Transverse colon (tissue), 4 donors: ENCODE measurements around the gene SLC4A2.

Experiments used
- EP300 ChIP-seq: sonication (generic); formaldehyde crosslinking; IDR thresholded peaks from one replicate; pipeline ENCODE4 v1.6.1; 2017; ENCODE audit warnings: antibody characterized with exemption, low read depth
- POLR2AphosphoS5 ChIP-seq, 3 donors: sonication (generic); formaldehyde crosslinking; IDR thresholded peaks; one replicate each; pipeline ENCODE4 v1.6.1; 2016; ENCODE audit warnings: antibody characterized with exemption in 3 of 3
- TF ChIP-seq, protein P1 (sequence below), 5 experiments: fragments of 200-600 bp in 3 of 5; fragments of 450-650 bp in 2 of 5; sonication (generic) in 3 of 5; IDR thresholded peaks; 1 replicate in 2 of 5; 2 replicates in 3 of 5; pipeline ENCODE4 v1.5.1; 2016 to 2017; ENCODE audit warnings: antibody characterized with exemption in 5 of 5, inconsistent platforms in 3 of 5, mild to moderate bottlenecking in 2 of 5, moderate library complexity in 1 of 5

DNA sequence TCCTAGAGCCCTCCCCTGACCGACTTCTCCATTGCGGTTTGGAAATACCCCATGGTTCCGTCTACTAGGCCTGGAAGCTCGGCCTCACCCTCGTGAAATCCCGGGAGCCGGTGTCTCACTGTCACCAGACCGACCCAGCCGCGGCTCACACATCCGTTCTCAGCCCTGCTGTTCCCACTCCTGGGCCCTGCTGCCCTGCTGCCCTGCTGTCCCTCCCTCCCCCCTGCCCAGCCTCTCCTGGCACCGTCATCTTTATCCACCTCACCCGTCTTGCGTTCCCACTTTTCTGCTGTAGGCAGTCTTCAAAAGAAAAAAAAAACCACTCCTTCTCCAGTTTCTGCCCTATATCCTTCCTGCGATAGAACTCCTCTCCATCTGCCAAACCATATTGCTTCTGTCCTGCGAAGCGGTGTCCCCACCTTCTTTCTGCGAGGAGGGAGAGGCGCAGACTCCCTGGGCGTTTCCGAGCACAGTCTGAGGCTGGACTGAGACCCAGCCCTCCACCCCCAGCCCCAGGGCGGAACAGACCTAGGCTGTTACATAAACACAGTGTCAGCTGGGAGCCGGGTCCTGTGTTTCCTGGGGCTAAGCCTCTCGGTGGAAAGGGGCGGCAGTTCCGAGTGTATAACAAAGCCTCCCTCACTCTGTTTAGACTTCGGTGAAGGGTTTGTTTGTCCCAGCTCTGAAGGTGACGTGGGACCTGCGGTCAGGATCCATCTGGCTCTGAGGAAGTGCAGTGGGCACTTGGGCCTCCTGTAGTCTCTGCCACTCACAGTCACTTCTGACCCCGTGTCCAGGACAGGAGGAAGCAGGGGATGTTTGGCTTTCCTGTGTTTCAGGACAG is 29.7 kb downstream of the SLC4A2 start:
- TF ChIP-seq, protein P1, sequence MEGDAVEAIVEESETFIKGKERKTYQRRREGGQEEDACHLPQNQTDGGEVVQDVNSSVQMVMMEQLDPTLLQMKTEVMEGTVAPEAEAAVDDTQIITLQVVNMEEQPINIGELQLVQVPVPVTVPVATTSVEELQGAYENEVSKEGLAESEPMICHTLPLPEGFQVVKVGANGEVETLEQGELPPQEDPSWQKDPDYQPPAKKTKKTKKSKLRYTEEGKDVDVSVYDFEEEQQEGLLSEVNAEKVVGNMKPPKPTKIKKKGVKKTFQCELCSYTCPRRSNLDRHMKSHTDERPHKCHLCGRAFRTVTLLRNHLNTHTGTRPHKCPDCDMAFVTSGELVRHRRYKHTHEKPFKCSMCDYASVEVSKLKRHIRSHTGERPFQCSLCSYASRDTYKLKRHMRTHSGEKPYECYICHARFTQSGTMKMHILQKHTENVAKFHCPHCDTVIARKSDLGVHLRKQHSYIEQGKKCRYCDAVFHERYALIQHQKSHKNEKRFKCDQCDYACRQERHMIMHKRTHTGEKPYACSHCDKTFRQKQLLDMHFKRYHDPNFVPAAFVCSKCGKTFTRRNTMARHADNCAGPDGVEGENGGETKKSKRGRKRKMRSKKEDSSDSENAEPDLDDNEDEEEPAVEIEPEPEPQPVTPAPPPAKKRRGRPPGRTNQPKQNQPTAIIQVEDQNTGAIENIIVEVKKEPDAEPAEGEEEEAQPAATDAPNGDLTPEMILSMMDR (IDR thresholded peaks at IDR 0.05) = no peak
- TF ChIP-seq EP300 = no peak
- peak in 1 of 3 donors; percentile 31 for TF ChIP-seq POLR2AphosphoS5 (IDR thresholded peaks at IDR 0.05)
